K562 (cell line): ENCODE results near the gene EEF1A1. TPM values are rescaled to one million over a fixed set of nuclear protein-coding genes. Genes with fewer than 3 reads are reported as not detected.

Experiments used
- ATF4 ChIP-seq: fragments of 450-650 bp; formaldehyde crosslinking; IDR thresholded peaks from 2 replicates; pipeline ENCODE4 v1.4.0; 2022; ENCODE audit warnings: mild to moderate bottlenecking, moderate library complexity
- ERF ChIP-seq: fragments of 450-650 bp; formaldehyde crosslinking; IDR thresholded peaks from 2 replicates; pipeline ENCODE4 v1.4.0; 2020; ENCODE audit warnings: mild to moderate bottlenecking, mixed read lengths
- FIP1L1 ChIP-seq: fragments of 200-400 bp; formaldehyde crosslinking; IDR thresholded peaks from 2 replicates; pipeline ENCODE4 v1.6.1; 2018; ENCODE audit warnings: mild to moderate bottlenecking, low read depth, low read length; ENCODE audit not compliant: poor library complexity, severe bottlenecking
- FOXA3 ChIP-seq, 2 experiments: fragments of 450-650 bp in 1 of 2; sonication (generic) in 1 of 2; formaldehyde crosslinking; IDR thresholded peaks in 1 of 2; conservative IDR thresholded peaks in 1 of 2; 2 replicates each; pipeline versions ENCODE4 v1.4.0 to v1.8.0; 2020 to 2022; ENCODE audit warnings: mild to moderate bottlenecking in 2 of 2, missing genetic modification reagents in 1 of 2
- HNRNPL ChIP-seq: fragments of 200-400 bp; formaldehyde crosslinking; IDR thresholded peaks from 2 replicates; pipeline ENCODE4 v1.6.1; 2017; ENCODE audit warnings: low read depth, mild to moderate bottlenecking, low read length
- ILF3 ChIP-seq: fragments of 450-650 bp; IDR thresholded peaks from 2 replicates; pipeline ENCODE4 v1.6.1; 2018; ENCODE audit warnings: antibody characterized with exemption, mild to moderate bottlenecking, moderate library complexity, borderline replicate concordance
- KHSRP ChIP-seq: fragments of 450-650 bp; IDR thresholded peaks from 2 replicates; pipeline ENCODE4 v1.6.1; 2017
- MLLT1 ChIP-seq, 2 experiments: fragments of 450-650 bp; IDR thresholded peaks; 2 replicates each; pipeline ENCODE4 v1.6.1; 2016
- NFXL1 ChIP-seq: fragments of 450-650 bp; formaldehyde crosslinking; IDR thresholded peaks from 2 replicates; pipeline ENCODE4 v1.4.0; 2021; ENCODE audit warnings: mild to moderate bottlenecking
- POLR2AphosphoS2 ChIP-seq: IDR thresholded peaks from 2 replicates; pipeline ENCODE4 v1.6.1; 2012; ENCODE audit warnings: low read length, improper control_type of control experiment
- POLR2G ChIP-seq: fragments of 200-400 bp; formaldehyde crosslinking; IDR thresholded peaks from 2 replicates; pipeline ENCODE4 v1.6.1; 2017; ENCODE audit warnings: low read depth, mild to moderate bottlenecking, antibody characterized with exemption, low read length, moderate library complexity
- POLR2H ChIP-seq: IDR thresholded peaks from 2 replicates; pipeline ENCODE4 v1.6.1; 2016; ENCODE audit warnings: missing genetic modification characterization, low read depth, mild to moderate bottlenecking, control low read depth, missing compliant biosample characterization, moderate library complexity
- TGIF2 ChIP-seq: sonication (generic); formaldehyde crosslinking; IDR thresholded peaks from 2 replicates; pipeline ENCODE4 v1.8.1; 2022; ENCODE audit warnings: mild to moderate bottlenecking, missing genetic modification reagents, moderate library complexity
- THRAP3 ChIP-seq: fragments of 450-650 bp; IDR thresholded peaks from 2 replicates; pipeline ENCODE4 v1.6.1; 2016; ENCODE audit warnings: mild to moderate bottlenecking, inconsistent platforms, borderline replicate concordance
- VEZF1 ChIP-seq: fragments of 200-800 bp; sonication (Bioruptor generic); IDR thresholded peaks from 2 replicates; pipeline ENCODE4 v1.6.1; 2017; ENCODE audit warnings: missing genetic modification characterization, missing compliant biosample characterization
- XRCC3 ChIP-seq: fragments of 450-650 bp; IDR thresholded peaks from 2 replicates; pipeline ENCODE4 v1.6.1; 2017; ENCODE audit warnings: mild to moderate bottlenecking, moderate library complexity
- ZBTB9 ChIP-seq: fragments of 450-650 bp; formaldehyde crosslinking; IDR thresholded peaks from 2 replicates; pipeline ENCODE4 v1.4.0; 2020; ENCODE audit warnings: mild to moderate bottlenecking, moderate library complexity
- ZNF354B ChIP-seq: fragments of 250-450 bp; sonication (Bioruptor Pico); IDR thresholded peaks from 2 replicates; pipeline ENCODE4 v1.4.0; 2020
- ZNF41 ChIP-seq: fragments of 250-450 bp; sonication (Bioruptor Pico); conservative IDR thresholded peaks from 2 replicates; pipeline ENCODE4 v1.4.0; 2020; ENCODE audit warnings: mild to moderate bottlenecking
- polyA plus RNA-seq, 8 experiments: library from polyadenylated mRNA; depleted of rRNA in 4 of 8; stranded (reverse) in 5 of 8; unstranded in 3 of 8; fragments of >200 nt; fragmentation: Nextera tagmentation in 2 of 8; fragmentation: Illumina TruSeq in 1 of 8; extraction: Ambion mirVana in 2 of 8; extraction: Trizol in 1 of 8; gene quantifications; 2 replicates each; pipeline versions ENCODE4 v1.2.1 to v1.2.3, GENCODE V29; 2011 to 2014; ENCODE audit warnings: inconsistent platforms in 1 of 8, missing spikeins in 1 of 8
- total RNA-seq, 7 experiments: library from RNA; depleted of rRNA in 6 of 7; stranded (reverse); fragments of >200 nt in 6 of 7; fragmentation: Illumina TruSeq in 2 of 7; extraction: Trizol in 2 of 7; gene quantifications; 2 replicates each; pipeline versions ENCODE4 v1.2.1 to v1.2.3, GENCODE V29; 2011 to 2021; ENCODE audit warnings: low replicate concordance in 1 of 7

The EEF1A1 gene
- total and polyA plus RNA-seq, 9 of the 15 experiments (the other 6 are each of a cell fraction or from before 2014, with no cell fraction given), result 6,453 to 17,323 (median 11,082) TPM

GRCh38 chr6:73518982-73519881, 1.6 kb downstream of the EEF1A1 start (continued):
- TF ChIP-seq ZBTB9 (CRISPR knock-in tag) (peak; percentile 63; the same call in 1 of the 2 replicates), FIP1L1 (peak; percentile 58), ZNF354B (CRISPR knock-in tag) (peak; percentile 71), POLR2H (tag) (peak; percentile 70), POLR2G (peak; percentile 63), THRAP3 (peak; percentile 95), VEZF1 (CRISPR knock-in tag) (0 out of 2 replicates have a peak, but pooled peaks have one; percentile 19), XRCC3 (0 out of 2 replicates have a peak, but pooled peaks have one; percentile 44), TGIF2 (0 out of 2 replicates have a peak, but pooled peaks have one; percentile 74), POLR2AphosphoS2 (peak; percentile 38; the same call in 1 of the 2 replicates), ILF3 (0 out of 2 replicates have a peak, but pooled peaks have one; percentile 70), ATF4 (CRISPR knock-in tag) (0 out of 2 replicates have a peak, but pooled peaks have one; percentile 37), ZNF41 (CRISPR knock-in tag) (0 out of 2 replicates have a peak, but pooled peaks have one; percentile 28), KHSRP (0 out of 2 replicates have a peak, but pooled peaks have one; percentile 30), MLLT1 (IDR thresholded peaks at IDR 0.05) (peak in 1 of 2 experiments; percentile 26; a peak in 1 of 4 replicates), FOXA3 (CRISPR knock-in tag; conservative IDR thresholded peaks at IDR 0.05 in 1 of 2, IDR thresholded peaks at IDR 0.05 in 1 of 2) (0 out of 4 replicates have a peak, but pooled peaks of 1 of the 2 experiments have one; percentile 31), ERF (CRISPR knock-in tag) (0 out of 2 replicates have a peak, but pooled peaks have one; percentile 31), HNRNPL (peak; percentile 46), NFXL1 (CRISPR knock-in tag) (peak; percentile 86)
